CD4-positive, alpha-beta memory T cell (primary cell): Measurements from ENCODE around the gene NTN5. TPM values are rescaled to one million over a fixed set of nuclear protein-coding genes. Genes with fewer than 3 reads are reported as not detected.
"Not testable (repeated sequence)": the region's sequence is repeated elsewhere in the genome, so short reads cannot be mapped to it uniquely, and the experiment has no call there.

Experiments
- CTCF ChIA-PET: fragments of 350-600 bp; sonication (Branson Sonifier 250); formaldehyde crosslinking; loops from one replicate; lab custom pipeline; 2021; ENCODE audit warnings: inconsistent platforms; ENCODE audit not compliant: partially characterized antibody; lab: Charles Lee
- POLR2A ChIA-PET: fragments of 350-600 bp; sonication (Branson Sonifier 250); formaldehyde crosslinking; loops from one replicate; lab custom pipeline; 2021; ENCODE audit not compliant: partially characterized antibody; lab: Charles Lee
- DNase-seq, 5 donors: peaks; one replicate each; pipeline versions ENCODE4 v3.0.0 to v3.0.0-alpha.2; 2020 to 2022; ENCODE audit warnings: mixed read lengths in 1 of 5
- H3K27ac ChIP-seq: one replicate; pipeline ENCODE4 v1.7.0; 2013; ENCODE audit warnings: low read depth, low read length
- H3K27me3 ChIP-seq: 2 replicates; pipeline ENCODE4 v1.7.0; 2013; ENCODE audit warnings: mild to moderate bottlenecking, low read length, moderate library complexity; ENCODE audit not compliant: insufficient read depth
- H3K36me3 ChIP-seq: 2 replicates; pipeline ENCODE4 v1.7.0; 2013; ENCODE audit warnings: mild to moderate bottlenecking, low read length, moderate library complexity; ENCODE audit not compliant: insufficient read depth
- H3K4me1 ChIP-seq: 2 replicates; pipeline ENCODE4 v1.7.0; 2013; ENCODE audit warnings: mild to moderate bottlenecking, low read length, moderate library complexity; ENCODE audit not compliant: insufficient read depth
- H3K4me3 ChIP-seq, 2 donors: one replicate each; pipeline ENCODE4 v1.7.0; 2013; ENCODE audit warnings: low read length in 2 of 2, mild to moderate bottlenecking in 1 of 2
- H3K9me3 ChIP-seq, 2 donors: one replicate each; pipeline ENCODE4 v1.7.0; 2013; ENCODE audit warnings: low read length in 2 of 2, control low read depth in 1 of 2; ENCODE audit not compliant: control insufficient read depth in 1 of 2
- H3K27ac Mint-ChIP-seq, 7 donors: one replicate each; pipeline ENCODE4 v1.8.0; 2020 to 2021; ENCODE audit warnings: mixed read lengths in 7 of 7, mild to moderate bottlenecking in 6 of 7, inconsistent platforms in 3 of 7, moderate library complexity in 3 of 7
- H3K27me3 Mint-ChIP-seq, 2 donors: one replicate each; pipeline ENCODE4 v1.8.0; 2020 to 2021; ENCODE audit warnings: mixed read lengths in 2 of 2
- H3K36me3 Mint-ChIP-seq, 2 donors: one replicate each; pipeline ENCODE4 v1.8.0; 2020 to 2021; ENCODE audit warnings: mixed read lengths in 2 of 2, inconsistent platforms in 1 of 2, mild to moderate bottlenecking in 1 of 2
- H3K4me1 Mint-ChIP-seq, 4 donors: one replicate each; pipeline ENCODE4 v1.8.0; 2020 to 2021; ENCODE audit warnings: mixed read lengths in 4 of 4, mild to moderate bottlenecking in 1 of 4
- H3K4me3 Mint-ChIP-seq, 8 donors: one replicate each; pipeline ENCODE4 v1.8.0; 2020 to 2021; ENCODE audit warnings: mixed read lengths in 8 of 8, mild to moderate bottlenecking in 7 of 8, moderate library complexity in 6 of 8, inconsistent platforms in 3 of 8
- H3K9me3 Mint-ChIP-seq, 8 donors: one replicate each; pipeline ENCODE4 v1.8.0; 2020 to 2021; ENCODE audit warnings: mixed read lengths in 8 of 8, mild to moderate bottlenecking in 5 of 8, inconsistent platforms in 3 of 8, moderate library complexity in 1 of 8
- intact Hi-C: fragments of 100-400 bp; cut with micrococcal nuclease; formaldehyde crosslinking; loops from one replicate; pipeline ENCODE4 v1.15.1; 2023
- polyA plus RNA-seq, 2 donors: library from polyadenylated mRNA; unstranded; fragments of 300-500 nt; fragmentation: Illumina TruSeq; gene quantifications; one replicate each; pipeline ENCODE4 v1.2.3, GENCODE V29; 2021
- total RNA-seq, 2 experiments: library from RNA; stranded (reverse); gene quantifications; one replicate each; pipeline ENCODE4 v1.2.3, GENCODE V29; 2021

Gene NTN5
- total and polyA plus RNA-seq, 4 experiments from 2014 or later, result 0.62 to 3.3 (median 2.3) TPM; not detected in 1

DNA sequence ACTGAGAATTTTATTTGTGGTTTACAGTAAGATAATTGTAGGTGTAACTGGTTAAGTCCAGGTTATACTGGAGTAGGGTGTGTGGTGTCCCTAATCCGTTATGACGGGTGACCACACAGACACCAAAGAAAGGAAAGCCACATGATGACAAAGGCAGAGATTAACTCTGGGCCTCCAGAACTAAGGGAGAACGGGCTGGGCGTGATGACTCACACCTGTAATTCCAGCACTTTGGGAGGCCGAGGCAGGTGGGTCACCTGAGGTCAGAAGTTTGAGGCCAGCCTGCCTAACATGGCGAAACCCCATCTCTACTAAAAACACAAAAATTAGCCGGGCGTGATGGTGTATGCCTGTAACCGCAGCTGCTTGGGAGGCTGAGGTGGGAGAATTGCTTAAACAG is 12.8 kb upstream of the NTN5 start:
- no peak for DNase-seq
- no peaks in the 10 kb centered on the region for H3K4me1 ChIP-seq
- Mint-ChIP-seq H3K4me1 (no peaks in the 10 kb centered on the region), H3K27ac (no peak overlapping the region), H3K36me3 (no peaks in the 10 kb centered on the region), H3K9me3 (no peaks in the 10 kb centered on the region), H3K4me3 (no peak overlapping the region), H3K27me3 (no peaks in the 10 kb centered on the region)
- no peaks in the 10 kb centered on the region for H3K27me3 ChIP-seq
- H3K36me3 ChIP-seq, result no peaks in the 10 kb centered on the region
- CTCF ChIA-PET, result interaction anchor here (2.1 kb wide), 1 partner anchor 10 kb away, joined by 7 read pairs; no protein-coding TSS in a partner anchor
- intact Hi-C loops, result no loop called here
- H3K27ac ChIP-seq, result no peak overlapping the region
- H3K9me3 ChIP-seq, result no peaks in the 10 kb centered on the region
- POLR2A ChIA-PET, result interaction anchor here (0.5 kb wide), 1 partner anchor 412 kb away, joined by 3 read pairs; no protein-coding TSS in a partner anchor
- H3K4me3 ChIP-seq, result no peak overlapping the region

GRCh38 chr19:48683349-48683748 is 10.5 kb upstream of the NTN5 start:
- Mint-ChIP-seq H3K36me3 (no peaks in the 10 kb centered on the region), H3K27me3 (no peaks in the 10 kb centered on the region), H3K27ac (no peak overlapping the region), H3K9me3 (no peaks in the 10 kb centered on the region), H3K4me3 (no peak overlapping the region), H3K4me1 (no peaks in the 10 kb centered on the region)
- ChIA-PET CTCF (no interaction called here), POLR2A (interaction anchor here (0.7 kb wide), 1 partner anchor 9 kb away, joined by 3 read pairs; no protein-coding TSS in a partner anchor)
- intact Hi-C loops, result no loop called here
- no peak overlapping the region for H3K4me3 ChIP-seq
- H3K27me3 ChIP-seq, result no peaks in the 10 kb centered on the region
- H3K9me3 ChIP-seq, result no peaks in the 10 kb centered on the region
- H3K36me3 ChIP-seq, result no peaks in the 10 kb centered on the region
- no peak for DNase-seq
- no peaks in the 10 kb centered on the region for H3K4me1 ChIP-seq
- no peak overlapping the region for H3K27ac ChIP-seq

GRCh38 chr19:48681127-48681470 is 8.3 kb upstream of the NTN5 start:
- Histone ChIP-seq H3K4me3 (no peak overlapping the region), H3K4me1 (no peaks in the 10 kb centered on the region), H3K27ac (no peak overlapping the region), H3K36me3 (no peaks in the 10 kb centered on the region), H3K27me3 (no peaks in the 10 kb centered on the region), H3K9me3 (no peaks in the 10 kb centered on the region)
- Mint-ChIP-seq H3K27ac (no peak overlapping the region), H3K27me3 (no peaks in the 10 kb centered on the region), H3K4me1 (no peaks in the 10 kb centered on the region), H3K4me3 (no peak overlapping the region), H3K36me3 (no peaks in the 10 kb centered on the region), H3K9me3 (no peaks in the 10 kb centered on the region)
- CTCF ChIA-PET, result no interaction called here
- no peak for DNase-seq
- intact Hi-C loops, result no loop called here
- POLR2A ChIA-PET, result no interaction called here

DNA sequence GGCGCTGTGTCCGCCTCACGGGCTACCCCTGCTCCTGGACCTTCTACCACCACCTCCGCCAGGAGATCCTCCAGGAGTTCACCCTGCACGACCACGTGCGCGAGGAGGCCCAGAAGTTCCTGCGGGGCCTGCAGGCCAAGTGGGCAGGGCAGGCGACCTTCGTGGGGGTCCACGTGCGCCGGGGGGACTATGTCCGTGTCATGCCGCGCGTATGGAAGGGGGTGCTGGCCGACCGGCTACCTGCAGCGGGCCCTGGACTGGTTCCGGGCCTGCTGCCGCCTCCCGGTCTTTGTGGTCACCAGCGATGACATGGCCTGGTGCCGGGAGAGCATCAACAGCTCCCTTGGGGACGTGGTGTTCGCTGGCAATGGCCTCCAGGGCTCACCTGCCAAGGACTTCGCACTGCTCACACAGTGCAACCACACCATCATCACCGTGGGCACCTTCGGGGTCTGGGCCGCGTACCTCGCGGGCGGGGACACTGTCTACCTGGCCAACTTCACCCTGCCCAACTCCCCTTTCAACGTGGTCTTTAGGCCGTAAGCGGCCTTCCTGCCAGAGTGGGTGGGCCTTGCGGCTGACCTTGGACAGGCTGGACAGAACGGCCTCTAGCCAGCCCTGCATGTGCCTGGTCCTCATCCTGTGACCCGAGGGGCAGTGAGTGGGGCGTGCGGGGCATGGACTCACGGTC is 7.8 kb upstream of the NTN5 start:
- Mint-ChIP-seq H3K4me1 (peaks cover 0 to under 1% (median under 1%) of the 10 kb centered on the region in 4 donors), H3K4me3 (no peak overlapping the region), H3K36me3 (no peaks in the 10 kb centered on the region), H3K9me3 (no peaks in the 10 kb centered on the region), H3K27ac (no peak overlapping the region), H3K27me3 (no peaks in the 10 kb centered on the region)
- no peak for DNase-seq
- Histone ChIP-seq H3K4me1 (peaks cover 2% of the 10 kb centered on the region), H3K27me3 (no peaks in the 10 kb centered on the region), H3K27ac (no peak overlapping the region), H3K9me3 (no peaks in the 10 kb centered on the region), H3K36me3 (no peaks in the 10 kb centered on the region), H3K4me3 (no peak overlapping the region)
- ChIA-PET CTCF (no interaction called here), POLR2A (no interaction called here)
- intact Hi-C loops, result no loop called here

DNA sequence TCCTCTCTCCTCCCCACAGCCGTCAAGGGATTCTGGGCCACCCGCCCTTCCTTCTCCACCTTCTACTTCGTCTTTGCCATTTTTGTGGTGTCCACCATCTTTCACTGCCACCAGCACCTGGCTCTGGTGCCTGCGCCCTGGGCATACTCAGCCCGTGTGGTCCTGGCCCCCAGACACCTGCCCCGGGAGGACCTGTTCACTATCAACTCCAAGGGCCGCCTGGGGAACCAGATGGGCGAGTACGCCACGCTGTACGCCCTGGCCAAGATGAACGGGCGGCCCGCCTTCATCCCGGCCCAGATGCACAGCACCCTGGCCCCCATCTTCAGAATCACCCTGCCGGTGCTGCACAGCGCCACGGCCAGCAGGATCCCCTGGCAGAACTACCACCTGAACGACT is 7.2 kb upstream of the NTN5 start:
- CTCF ChIA-PET, H3K27me3 ChIP-seq, H3K27me3 Mint-ChIP-seq, H3K36me3 ChIP-seq, H3K4me1 ChIP-seq, intact Hi-C loops, H3K27ac ChIP-seq, H3K36me3 Mint-ChIP-seq, H3K4me3 ChIP-seq, H3K27ac Mint-ChIP-seq, H3K4me1 Mint-ChIP-seq, H3K9me3 Mint-ChIP-seq, H3K9me3 ChIP-seq, DNase-seq, POLR2A ChIA-PET, H3K4me3 Mint-ChIP-seq: not testable (repeated sequence)

DNA sequence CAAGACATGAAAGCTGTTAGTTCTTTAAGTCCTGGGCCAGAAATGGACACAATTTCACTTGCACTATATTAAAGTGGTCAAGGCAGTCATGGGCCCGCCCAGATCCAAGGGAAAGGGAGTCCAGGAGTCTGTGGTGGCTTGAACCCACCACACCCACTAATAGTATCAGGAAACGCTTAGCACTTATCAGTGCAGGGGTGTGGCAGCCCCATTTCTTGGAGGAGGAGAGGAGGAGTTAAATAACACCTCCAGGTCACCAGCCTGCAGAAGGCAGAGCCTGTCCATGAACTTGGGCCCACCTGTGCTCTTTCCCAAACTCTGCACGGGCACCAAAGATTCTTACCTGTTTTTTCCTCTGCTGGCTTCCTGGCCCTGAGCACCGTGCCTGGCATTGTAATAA is 5.4 kb upstream of the NTN5 start:
- DNase-seq, result no peak
- Histone ChIP-seq H3K4me1 (peaks cover 9% of the 10 kb centered on the region), H3K27ac (no peak overlapping the region), H3K27me3 (no peaks in the 10 kb centered on the region), H3K36me3 (no peaks in the 10 kb centered on the region), H3K4me3 (no peak overlapping the region), H3K9me3 (no peaks in the 10 kb centered on the region)
- no peak overlapping the region for H3K4me3 Mint-ChIP-seq
- POLR2A ChIA-PET, result interaction anchor here (1.0 kb wide), 1 partner anchor 61 kb away, joined by 3 read pairs; no protein-coding TSS in a partner anchor
- no peaks in the 10 kb centered on the region for H3K27me3 Mint-ChIP-seq
- peaks cover 5 to 8% (median 6%) of the 10 kb centered on the region in 4 donors for H3K4me1 Mint-ChIP-seq
- intact Hi-C loops, result no loop called here
- no peak overlapping the region for H3K27ac Mint-ChIP-seq
- no peaks in the 10 kb centered on the region for H3K36me3 Mint-ChIP-seq
- CTCF ChIA-PET, result interaction anchor here (1.2 to 1.3 kb wide), 2 partner anchors 10 to 33 kb away, joined by 5 to 8 read pairs; partner anchors contain the start of gene CA11
- H3K9me3 Mint-ChIP-seq, result no peaks in the 10 kb centered on the region

DNA sequence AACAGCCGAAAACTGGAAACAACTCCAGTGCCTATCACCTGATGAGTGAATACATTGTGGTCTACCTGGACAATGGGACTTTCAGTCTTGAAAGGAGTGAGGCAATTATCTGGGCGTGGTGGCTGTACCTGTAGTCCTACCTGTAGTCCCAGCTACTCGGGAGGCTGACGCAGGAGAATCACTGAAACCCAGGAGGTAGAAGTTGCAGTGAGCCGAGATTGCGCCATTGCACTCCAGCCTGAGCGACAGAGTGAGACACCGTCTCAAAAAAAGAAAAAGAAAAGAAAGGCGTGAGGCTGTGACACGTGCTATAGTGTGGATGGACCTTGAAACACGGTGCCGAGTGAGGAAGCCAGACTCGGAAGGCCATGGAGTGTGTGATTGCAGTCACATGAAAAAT is 4.1 kb upstream of the NTN5 start:
- peaks cover 5 to 8% (median 6%) of the 10 kb centered on the region in 4 donors for H3K4me1 Mint-ChIP-seq
- Histone ChIP-seq H3K4me1 (peaks cover 9% of the 10 kb centered on the region), H3K9me3 (no peaks in the 10 kb centered on the region), H3K27ac (no peak overlapping the region), H3K27me3 (no peaks in the 10 kb centered on the region), H3K4me3 (no peak overlapping the region), H3K36me3 (no peaks in the 10 kb centered on the region)
- ChIA-PET CTCF (interaction anchor here (1.6 to 3.6 kb wide), 4 partner anchors 12 to 166 kb away, joined by 4 to 34 read pairs (median 7); partner anchors contain the start of gene CA11), POLR2A (interaction anchor here (0.6 to 3.3 kb wide), 2 partner anchors 32 to 199 kb away, joined by 3 to 25 read pairs; partner anchors contain the start of gene CA11)
- H3K27ac Mint-ChIP-seq, result no peak overlapping the region
- H3K36me3 Mint-ChIP-seq, result no peaks in the 10 kb centered on the region
- H3K9me3 Mint-ChIP-seq, result no peaks in the 10 kb centered on the region
- DNase-seq, result no peak
- intact Hi-C loops, result no loop called here
- H3K27me3 Mint-ChIP-seq, result no peaks in the 10 kb centered on the region
- H3K4me3 Mint-ChIP-seq, result no peak overlapping the region
